Measurements from ENCODE around the gene ZNF549. TPM values are rescaled to one million over a fixed set of nuclear protein-coding genes. Genes with fewer than 3 reads are reported as not detected.

The ZNF549 gene
- total RNA-seq, 4 donors from 2014 or later = 7.7 to 12.7 (median 9.2) TPM

- no peak for DNase-seq
- H3K27me3 ChIP-seq = no peaks in the 10 kb centered on the region
- H3K4me1 ChIP-seq = peaks cover 14 to 21% of the 10 kb centered on the region in 2 donors
- H3K9me3 ChIP-seq = no peaks in the 10 kb centered on the region
- no peak overlapping the region for H3K27ac ChIP-seq
- WGBS, 2 donors = 33 to 45% methylated on average over 12 to 13 of the region's 21 CpGs
- intact Hi-C loops (cut with DNase I) = no loop called here
- H3K4me3 ChIP-seq (replicated peaks in 1 of 3) = peak overlapping the region in 1 of 3 donors; percentile 72
- no peaks in the 10 kb centered on the region for H3K36me3 ChIP-seq
- TF ChIP-seq, protein P1, sequence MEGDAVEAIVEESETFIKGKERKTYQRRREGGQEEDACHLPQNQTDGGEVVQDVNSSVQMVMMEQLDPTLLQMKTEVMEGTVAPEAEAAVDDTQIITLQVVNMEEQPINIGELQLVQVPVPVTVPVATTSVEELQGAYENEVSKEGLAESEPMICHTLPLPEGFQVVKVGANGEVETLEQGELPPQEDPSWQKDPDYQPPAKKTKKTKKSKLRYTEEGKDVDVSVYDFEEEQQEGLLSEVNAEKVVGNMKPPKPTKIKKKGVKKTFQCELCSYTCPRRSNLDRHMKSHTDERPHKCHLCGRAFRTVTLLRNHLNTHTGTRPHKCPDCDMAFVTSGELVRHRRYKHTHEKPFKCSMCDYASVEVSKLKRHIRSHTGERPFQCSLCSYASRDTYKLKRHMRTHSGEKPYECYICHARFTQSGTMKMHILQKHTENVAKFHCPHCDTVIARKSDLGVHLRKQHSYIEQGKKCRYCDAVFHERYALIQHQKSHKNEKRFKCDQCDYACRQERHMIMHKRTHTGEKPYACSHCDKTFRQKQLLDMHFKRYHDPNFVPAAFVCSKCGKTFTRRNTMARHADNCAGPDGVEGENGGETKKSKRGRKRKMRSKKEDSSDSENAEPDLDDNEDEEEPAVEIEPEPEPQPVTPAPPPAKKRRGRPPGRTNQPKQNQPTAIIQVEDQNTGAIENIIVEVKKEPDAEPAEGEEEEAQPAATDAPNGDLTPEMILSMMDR (IDR thresholded peaks at IDR 0.05) = no peak
- no peak for TF ChIP-seq POLR2A (IDR thresholded peaks at IDR 0.05)
Observed at GRCh38 chr19:57583104-57583520, 56.0 kb downstream of the ZNF549 start.

GRCh38 chr19:57583521-57584416 lies 56.6 kb downstream of the ZNF549 start, which contains the start of gene ZIK1:
Gene ZIK1, plus strand, starts transcription at chr19:57584145. Its CDS starts 212 bp downstream, at chr19:57584357.
- DNase-seq = peak; percentile 94
- Histone ChIP-seq H3K27ac (peak within 1 kb of the TSS in 1 of 3 donors; percentile 19), H3K36me3 (peaks cover 0 to 5% of the 10 kb centered on the region in 2 donors), H3K9me3 (no peaks in the 10 kb centered on the region), H3K27me3 (no peaks in the 10 kb centered on the region), H3K4me1 (peaks cover 13 to 19% of the 10 kb centered on the region in 2 donors), H3K4me3 (replicated peaks in 1 of 3) (peak within 1 kb of the TSS; percentile 11 to 72 (median 63))
- TF ChIP-seq, protein P1 (IDR thresholded peaks at IDR 0.05) = no peak
- TF ChIP-seq POLR2A (IDR thresholded peaks at IDR 0.05) = peak in 1 of 2 donors; percentile 51
- intact Hi-C loops (cut with DNase I) = no loop called here
- WGBS, 2 donors = 2 to 4% methylated on average over 10 to 40 of the region's 76 CpGs

GRCh38 chr19:57587529-57587928 lies 60.4 kb downstream of the ZNF549 start:
- no peak overlapping the region for H3K27ac ChIP-seq
- 92 to 100% methylated on average over 1 of the region's 1 CpG for WGBS, 2 donors
- intact Hi-C loops (cut with DNase I) = no loop called here
- no peak overlapping the region for H3K4me3 ChIP-seq (replicated peaks in 1 of 3)
- H3K4me1 ChIP-seq = peaks cover 13 to 19% of the 10 kb centered on the region in 2 donors
- no peak for DNase-seq
- H3K9me3 ChIP-seq = peaks cover 3% of the 10 kb centered on the region
- peaks cover 25 to 29% of the 10 kb centered on the region in 2 donors for H3K36me3 ChIP-seq
- TF ChIP-seq, protein P1 (IDR thresholded peaks at IDR 0.05) = no peak
- TF ChIP-seq POLR2A (IDR thresholded peaks at IDR 0.05) = no peak
- H3K27me3 ChIP-seq = no peaks in the 10 kb centered on the region

- H3K27ac ChIP-seq = no peak overlapping the region
- intact Hi-C loops (cut with DNase I) = no loop called here
- H3K27me3 ChIP-seq = no peaks in the 10 kb centered on the region
- H3K4me3 ChIP-seq (replicated peaks in 1 of 3) = peak overlapping the region in 2 of 3 donors; percentile 59 to 63
- H3K4me1 ChIP-seq = peaks cover 6 to 9% of the 10 kb centered on the region in 2 donors
- no peaks in the 10 kb centered on the region for H3K36me3 ChIP-seq
- no peak for TF ChIP-seq POLR2A (IDR thresholded peaks at IDR 0.05)
- TF ChIP-seq, protein P1 (IDR thresholded peaks at IDR 0.05) = no peak
- no peaks in the 10 kb centered on the region for H3K9me3 ChIP-seq
- no peak for DNase-seq
- 51 to 59% methylated on average over 8 of the region's 8 CpGs for WGBS, 2 donors
Observed at GRCh38 chr19:57599377-57599760, 72.2 kb downstream of the ZNF549 start.

All from thyroid gland (tissue), 4 donors.